Thymus (tissue), 11 donors: Measurements from ENCODE around the gene HUNK. TPM values are rescaled to one million over a fixed set of nuclear protein-coding genes. Genes with fewer than 3 reads are reported as not detected.
"Not testable (repeated sequence)": the region's sequence is repeated elsewhere in the genome, so short reads cannot be mapped to it uniquely, and the experiment has no call there.

Experiments used
- DNase-seq, 9 donors: peaks; one replicate each; pipeline ENCODE4 v3.0.0-alpha.2; 2013; ENCODE audit warnings: low spot score in 9 of 9, low read depth in 6 of 9, missing footprints in 1 of 9
- H3K27ac ChIP-seq, 2 donors: one replicate each; pipeline ENCODE4 v1.5.1; 2013; ENCODE audit warnings: control low read depth in 1 of 2, low read depth in 1 of 2, low read length in 1 of 2, mild to moderate bottlenecking in 1 of 2, moderate library complexity in 1 of 2
- H3K27me3 ChIP-seq, 2 donors: one replicate each; pipeline ENCODE4 v1.5.1; 2013; ENCODE audit warnings: low read length in 1 of 2; ENCODE audit not compliant: control insufficient read depth in 2 of 2, insufficient read depth in 1 of 2
- H3K36me3 ChIP-seq, 2 donors: one replicate each; pipeline ENCODE4 v1.5.1; 2013; ENCODE audit warnings: low read length in 1 of 2, mild to moderate bottlenecking in 1 of 2, moderate library complexity in 1 of 2; ENCODE audit not compliant: control insufficient read depth in 2 of 2, insufficient read depth in 2 of 2
- H3K4me1 ChIP-seq, 2 donors: one replicate each; pipeline ENCODE4 v1.5.1; 2013; ENCODE audit warnings: low read length in 2 of 2; ENCODE audit not compliant: control insufficient read depth in 2 of 2, insufficient read depth in 2 of 2
- H3K4me3 ChIP-seq, 2 donors: one replicate each; pipeline ENCODE4 v1.5.1; 2013; ENCODE audit warnings: low read length in 2 of 2, control low read depth in 1 of 2, mild to moderate bottlenecking in 1 of 2
- H3K9me3 ChIP-seq, 2 donors: one replicate each; pipeline ENCODE4 v1.5.1; 2013; ENCODE audit warnings: low read length in 1 of 2, mild to moderate bottlenecking in 1 of 2; ENCODE audit not compliant: control insufficient read depth in 2 of 2, insufficient read depth in 1 of 2
- WGBS: extraction: QIAGEN DNeasy Blood & Tissue Kit; methylation state at CpG from one replicate; pipeline ENCODE4 v1.1.7; 2013; 5-methylcytosine and 5-hydroxymethylcytosine counted together
- polyA plus RNA-seq: library from polyadenylated mRNA; stranded (reverse); fragments of 200-250 nt; gene quantifications from one replicate; pipeline ENCODE4 v1.2.3, GENCODE V29; 2013
- total RNA-seq: library from RNA; stranded (reverse); fragments of 120-200 nt; gene quantifications from one replicate; pipeline ENCODE4 v1.2.4, GENCODE V29; 2013
- donor health status: healthy.

HUNK gene
- total and polyA plus RNA-seq, 2 donors, result 0.21 to 1.1 TPM

DNA sequence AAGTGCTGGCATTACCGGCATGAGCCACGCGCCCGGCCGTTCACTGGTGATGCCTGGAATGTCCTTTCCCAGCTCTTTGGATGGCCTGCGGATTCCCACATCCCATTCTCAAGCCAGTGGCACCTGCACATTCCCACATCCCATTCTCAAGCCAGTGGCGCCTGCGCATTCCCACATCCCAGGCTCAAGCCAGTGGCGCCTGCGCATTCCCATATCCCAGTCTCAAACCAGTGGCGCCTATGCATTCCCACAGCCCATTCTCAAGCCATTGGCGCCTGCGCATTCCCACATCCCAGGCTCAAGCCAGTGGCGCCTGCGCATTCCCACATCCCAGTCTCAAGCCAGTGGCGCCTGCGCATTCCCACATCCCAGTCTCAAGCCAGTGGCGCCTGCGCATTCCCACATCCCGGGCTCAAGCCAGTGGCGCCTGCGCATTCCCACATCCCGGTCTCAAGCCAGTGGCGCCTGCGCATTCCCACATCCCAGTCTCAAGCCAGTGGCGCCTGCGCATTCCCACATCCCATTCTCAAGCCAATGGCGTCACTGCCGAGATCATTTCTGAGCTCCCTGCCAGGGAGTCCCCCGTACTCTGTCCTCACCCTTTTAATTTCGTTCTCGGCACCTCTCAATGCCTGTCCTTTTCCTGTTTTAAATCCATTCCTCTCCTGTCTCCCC lies 74.2 kb downstream of the HUNK start:
- WGBS, result 98% methylated on average over 32 of the region's 32 CpGs
- not testable (repeated sequence) for DNase-seq, H3K4me3 ChIP-seq, H3K27ac ChIP-seq, H3K9me3 ChIP-seq, H3K27me3 ChIP-seq, H3K4me1 ChIP-seq, H3K36me3 ChIP-seq

DNA sequence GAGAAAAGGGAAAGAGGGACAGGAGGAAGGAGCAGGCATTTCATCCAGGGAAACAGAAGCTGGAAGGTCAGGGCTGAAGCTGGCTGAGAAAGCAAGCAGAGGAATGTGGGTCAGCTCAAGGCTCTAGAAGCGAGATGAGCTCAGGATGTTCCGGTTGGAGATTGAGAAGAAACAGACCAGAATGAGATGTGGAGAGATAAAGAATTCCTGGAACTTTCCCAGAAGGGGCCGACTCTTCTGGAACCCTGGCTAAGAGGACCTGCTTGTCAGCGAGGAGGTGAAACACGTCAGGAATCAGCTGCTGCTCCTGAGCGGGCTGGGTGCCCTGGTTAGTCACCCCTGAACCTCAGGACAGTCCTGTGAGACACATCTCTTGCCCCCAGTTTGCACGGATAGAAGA lies 75.9 kb downstream of the HUNK start:
- Histone ChIP-seq H3K4me3 (no peak overlapping the region), H3K9me3 (no peaks in the 10 kb centered on the region), H3K27me3 (no peaks in the 10 kb centered on the region), H3K4me1 (no peaks in the 10 kb centered on the region), H3K27ac (no peak overlapping the region), H3K36me3 (no peaks in the 10 kb centered on the region)
- DNase-seq, result no peak
- 93% methylated on average over 7 of the region's 7 CpGs for WGBS

DNA sequence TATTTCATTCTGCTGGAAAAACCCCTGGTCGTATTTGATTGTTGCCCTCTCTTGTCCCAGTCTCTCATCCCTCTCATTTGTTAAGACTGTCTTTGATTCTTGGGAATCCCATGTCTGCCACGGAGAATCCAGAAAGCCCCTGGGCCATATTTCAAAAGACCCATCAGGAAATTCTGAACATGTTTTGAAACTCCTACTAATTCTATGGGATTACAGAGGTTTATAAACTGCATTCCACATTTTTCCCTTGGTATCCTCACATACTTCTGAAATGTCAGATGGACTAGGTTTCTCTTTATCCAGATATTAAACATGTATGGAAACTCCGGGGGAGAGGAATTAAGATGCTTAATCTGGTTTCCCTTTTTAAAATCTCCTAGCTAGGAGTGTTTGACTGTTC lies 80.0 kb downstream of the HUNK start:
- Histone ChIP-seq H3K36me3 (no peaks in the 10 kb centered on the region), H3K9me3 (no peaks in the 10 kb centered on the region), H3K4me3 (no peak overlapping the region), H3K4me1 (no peaks in the 10 kb centered on the region), H3K27me3 (no peaks in the 10 kb centered on the region), H3K27ac (no peak overlapping the region)
- 89% methylated on average over 3 of the region's 3 CpGs for WGBS
- no peak for DNase-seq

DNA sequence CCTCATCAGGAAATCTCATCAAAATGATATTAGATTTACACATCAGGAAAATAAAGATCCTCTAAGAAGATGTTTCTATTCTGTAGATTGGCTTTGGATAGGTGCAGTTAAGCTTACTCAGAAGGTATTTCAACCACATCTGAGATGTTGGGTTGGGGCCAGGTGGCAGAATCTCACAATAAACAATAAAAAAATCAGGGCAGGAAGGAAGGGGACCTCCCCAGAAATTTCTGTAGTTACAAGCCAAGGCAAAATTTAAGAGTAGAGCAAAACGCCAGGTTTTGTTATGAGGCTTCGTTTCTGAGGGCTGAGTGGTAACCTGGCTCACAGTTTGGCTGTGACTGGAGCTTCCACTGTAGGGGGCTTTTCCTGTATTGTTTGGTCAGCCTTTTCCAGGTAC lies 84.8 kb downstream of the HUNK start:
- no peaks in the 10 kb centered on the region for H3K27me3 ChIP-seq
- H3K27ac ChIP-seq, result no peak overlapping the region
- no peaks in the 10 kb centered on the region for H3K9me3 ChIP-seq
- peak in 1 of 9 donors; percentile 16 for DNase-seq
- H3K36me3 ChIP-seq, result no peaks in the 10 kb centered on the region
- no peak overlapping the region for H3K4me3 ChIP-seq
- H3K4me1 ChIP-seq, result no peaks in the 10 kb centered on the region
- WGBS, result 91% methylated on average over 2 of the region's 2 CpGs

DNA sequence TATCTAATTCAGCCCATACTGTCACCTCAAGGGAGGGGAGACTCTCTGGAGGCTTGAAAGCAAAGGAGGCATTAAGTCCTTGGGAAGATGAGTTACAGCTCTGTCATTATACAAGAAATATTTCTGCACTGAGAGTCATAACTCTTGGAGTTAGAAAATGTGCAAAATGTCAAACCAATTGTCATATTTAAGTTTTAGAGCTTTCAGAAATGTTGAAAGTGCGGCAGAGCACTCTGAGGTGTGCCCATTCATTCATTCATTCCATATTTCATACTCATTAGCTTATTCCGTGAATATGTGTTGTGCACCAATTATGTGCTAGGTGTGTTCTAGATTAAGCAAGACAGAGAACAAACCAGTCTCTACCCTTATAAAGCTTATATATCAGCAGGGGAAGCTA lies 87.1 kb downstream of the HUNK start:
- Histone ChIP-seq H3K9me3 (no peaks in the 10 kb centered on the region), H3K27ac (no peak overlapping the region), H3K27me3 (no peaks in the 10 kb centered on the region), H3K4me3 (no peak overlapping the region), H3K36me3 (no peaks in the 10 kb centered on the region), H3K4me1 (no peaks in the 10 kb centered on the region)
- 72% methylated on average over 2 of the region's 2 CpGs for WGBS
- DNase-seq, result no peak

DNA sequence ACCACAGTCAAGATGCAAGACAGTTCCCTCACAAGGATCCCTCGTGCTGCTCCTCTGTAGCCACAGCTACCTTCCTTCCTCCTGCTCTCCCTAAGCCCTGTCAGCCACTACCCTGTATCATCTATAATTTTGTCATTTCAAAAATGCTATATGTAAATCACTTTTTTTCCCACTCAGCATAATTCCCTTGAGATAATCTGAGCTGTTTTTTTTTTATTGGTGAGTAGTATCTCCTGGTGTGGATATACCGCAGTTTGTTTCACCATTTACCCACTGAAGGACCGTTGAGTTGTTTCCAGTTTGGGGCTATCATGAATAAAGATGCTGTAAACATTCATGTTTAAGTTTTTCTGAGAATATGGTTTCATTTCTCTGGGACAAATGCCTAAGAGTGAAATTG lies 88.2 kb downstream of the HUNK start:
- no peaks in the 10 kb centered on the region for H3K27me3 ChIP-seq
- H3K4me3 ChIP-seq, result no peak overlapping the region
- no peaks in the 10 kb centered on the region for H3K9me3 ChIP-seq
- no peak for DNase-seq
- H3K27ac ChIP-seq, result no peak overlapping the region
- no peaks in the 10 kb centered on the region for H3K36me3 ChIP-seq
- 75% methylated on average over 3 of the region's 3 CpGs for WGBS
- H3K4me1 ChIP-seq, result no peaks in the 10 kb centered on the region

DNA sequence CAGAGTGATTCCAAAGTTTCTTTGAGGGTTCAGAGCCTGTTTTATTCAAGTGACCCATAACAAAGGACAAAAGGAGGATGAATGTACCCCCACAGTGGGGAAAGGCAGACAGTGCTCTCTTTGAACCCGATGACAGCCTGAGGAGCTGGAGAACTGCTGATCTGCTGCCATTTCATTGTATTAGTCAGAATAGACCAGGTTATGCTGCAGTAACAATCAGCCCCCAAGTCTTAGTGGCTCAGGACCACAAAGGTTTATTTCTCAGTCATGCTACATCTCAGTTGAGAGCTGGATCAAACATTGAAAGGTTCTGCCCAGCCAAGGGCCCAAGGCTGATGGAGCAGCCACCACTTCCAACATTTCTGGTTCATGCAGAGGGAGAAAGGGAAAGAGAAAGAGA lies 88.9 kb downstream of the HUNK start:
- H3K27ac ChIP-seq, result no peak overlapping the region
- no peak for DNase-seq
- no peaks in the 10 kb centered on the region for H3K27me3 ChIP-seq
- no peak overlapping the region for H3K4me3 ChIP-seq
- no peaks in the 10 kb centered on the region for H3K4me1 ChIP-seq
- 98% methylated on average over 1 of the region's 1 CpG for WGBS
- H3K9me3 ChIP-seq, result no peaks in the 10 kb centered on the region
- no peaks in the 10 kb centered on the region for H3K36me3 ChIP-seq

DNA sequence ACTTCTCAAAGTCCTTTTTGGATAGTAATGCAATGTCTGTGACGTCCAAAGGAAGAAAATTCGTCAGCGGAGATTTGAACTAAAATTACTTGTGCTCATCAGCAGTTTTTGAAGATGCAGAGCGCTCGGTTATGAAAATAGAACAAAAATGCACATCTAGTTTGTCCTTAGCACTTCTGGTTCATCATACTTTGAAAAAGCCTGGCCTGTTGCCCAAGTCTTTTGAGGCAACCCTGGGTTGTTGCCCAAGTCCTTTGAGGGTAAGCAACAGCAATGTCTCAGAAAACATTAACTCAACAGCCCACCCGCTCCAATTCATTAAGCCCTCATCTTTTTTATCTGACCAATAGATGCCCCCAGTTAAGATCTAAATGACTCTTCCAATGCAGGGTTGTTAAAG lies 91.9 kb downstream of the HUNK start:
- no peak overlapping the region for H3K4me3 ChIP-seq
- 88% methylated on average over 6 of the region's 6 CpGs for WGBS
- H3K36me3 ChIP-seq, result no peaks in the 10 kb centered on the region
- H3K4me1 ChIP-seq, result no peaks in the 10 kb centered on the region
- no peak overlapping the region for H3K27ac ChIP-seq
- H3K27me3 ChIP-seq, result no peaks in the 10 kb centered on the region
- H3K9me3 ChIP-seq, result no peaks in the 10 kb centered on the region
- DNase-seq, result no peak

DNA sequence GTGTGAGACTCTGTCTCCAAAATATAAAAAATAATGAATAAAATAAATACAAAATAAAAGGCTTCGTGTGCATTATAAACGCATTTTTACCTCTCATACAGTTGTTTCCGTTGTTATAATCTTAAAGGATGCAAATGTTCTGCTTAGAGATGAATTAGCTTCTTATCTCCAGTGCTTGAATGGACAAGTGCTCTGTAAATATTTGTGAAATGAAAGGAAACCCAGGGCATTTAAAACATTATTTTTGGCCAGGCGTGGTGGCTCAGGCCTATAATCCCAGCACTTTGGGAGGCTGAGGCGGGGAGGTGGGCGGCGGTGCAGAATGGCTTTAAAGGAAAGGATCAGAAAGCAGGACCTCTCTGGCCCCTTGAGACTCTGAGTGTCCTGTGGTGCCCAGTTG lies 94.5 kb downstream of the HUNK start:
- Histone ChIP-seq H3K36me3 (no peaks in the 10 kb centered on the region), H3K4me1 (no peaks in the 10 kb centered on the region), H3K9me3 (no peaks in the 10 kb centered on the region), H3K4me3 (no peak overlapping the region), H3K27me3 (no peaks in the 10 kb centered on the region), H3K27ac (no peak overlapping the region)
- 82% methylated on average over 7 of the region's 7 CpGs for WGBS
- DNase-seq, result no peak

DNA sequence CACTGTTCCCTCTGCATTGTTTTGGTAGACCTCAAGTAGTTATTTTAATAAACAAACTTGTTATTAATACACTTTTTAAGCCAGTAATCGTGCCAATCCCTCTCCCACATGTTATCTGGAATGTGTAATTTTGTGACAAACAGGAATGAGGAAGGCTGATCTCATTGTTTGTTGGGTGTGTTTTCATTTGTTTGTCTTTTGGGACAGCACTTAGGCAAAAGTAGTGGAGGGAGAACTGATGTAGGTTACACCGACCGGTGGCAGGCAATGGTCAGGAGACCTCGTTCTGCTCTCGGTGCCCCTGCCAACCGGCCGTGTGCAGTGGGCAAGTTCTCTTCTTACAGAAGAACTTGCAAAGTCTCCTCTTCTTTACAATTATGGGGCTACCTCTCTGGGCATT lies 99.8 kb downstream of the HUNK start:
- Histone ChIP-seq H3K4me3 (no peak overlapping the region), H3K4me1 (no peaks in the 10 kb centered on the region), H3K27me3 (no peaks in the 10 kb centered on the region), H3K9me3 (no peaks in the 10 kb centered on the region), H3K36me3 (no peaks in the 10 kb centered on the region), H3K27ac (no peak overlapping the region)
- DNase-seq, result no peak
- WGBS, result 98% methylated on average over 7 of the region's 7 CpGs
